SW 1271 (cell line): ENCODE data around the gene TTC28.
"Not testable (repeated sequence)": the region's sequence is repeated elsewhere in the genome, so short reads cannot be mapped to it uniquely, and the experiment has no call there.

Experiments
- DNase-seq, 2 experiments: peaks; one replicate each; lab custom pipeline; 2025; lab: John Stamatoyannopoulos, UW

TTC28 gene

DNA sequence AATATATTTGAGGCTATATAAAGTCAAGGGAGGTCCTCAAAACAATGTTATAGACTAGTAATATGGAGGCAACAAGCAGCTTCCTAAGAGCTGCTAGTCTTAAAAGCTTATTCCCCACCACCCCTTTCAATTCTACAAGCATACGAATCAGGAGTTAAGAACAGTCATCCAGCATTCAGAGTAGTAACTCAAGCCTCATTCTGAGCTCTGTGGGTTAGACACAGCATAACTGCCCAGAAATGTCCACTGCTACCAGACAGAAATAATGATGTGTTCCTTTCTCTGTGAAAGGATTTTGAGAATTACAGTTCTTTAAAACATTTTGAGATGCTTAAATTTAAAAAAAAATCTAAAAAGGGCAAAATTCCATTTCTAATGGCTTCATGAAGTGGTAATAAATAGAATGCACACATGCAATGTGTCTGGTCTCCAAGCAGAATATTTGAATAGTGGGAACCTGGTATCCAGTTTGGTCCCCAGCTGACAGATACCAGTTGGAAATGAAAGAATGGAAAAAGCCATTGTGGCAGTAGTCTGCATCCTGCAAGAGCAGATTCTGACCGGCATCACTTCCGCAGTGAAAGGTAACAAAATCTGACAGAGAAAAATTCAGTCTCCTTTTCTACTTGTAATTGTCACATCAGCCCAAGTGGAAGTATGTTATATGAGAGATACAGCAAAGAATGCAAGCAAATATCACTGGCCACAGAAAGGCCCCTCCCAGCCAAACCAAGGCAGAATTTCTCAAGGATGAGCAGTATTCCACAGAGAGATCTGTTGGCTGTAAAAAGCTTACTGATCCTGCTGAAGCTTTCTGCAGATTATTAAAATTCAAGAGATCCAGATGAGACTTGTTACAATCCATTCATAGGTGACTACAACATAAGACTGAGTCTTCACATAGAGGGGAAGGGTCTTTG, 449.8 kb downstream of the TTC28 start:
- DNase-seq = no peak

DNA sequence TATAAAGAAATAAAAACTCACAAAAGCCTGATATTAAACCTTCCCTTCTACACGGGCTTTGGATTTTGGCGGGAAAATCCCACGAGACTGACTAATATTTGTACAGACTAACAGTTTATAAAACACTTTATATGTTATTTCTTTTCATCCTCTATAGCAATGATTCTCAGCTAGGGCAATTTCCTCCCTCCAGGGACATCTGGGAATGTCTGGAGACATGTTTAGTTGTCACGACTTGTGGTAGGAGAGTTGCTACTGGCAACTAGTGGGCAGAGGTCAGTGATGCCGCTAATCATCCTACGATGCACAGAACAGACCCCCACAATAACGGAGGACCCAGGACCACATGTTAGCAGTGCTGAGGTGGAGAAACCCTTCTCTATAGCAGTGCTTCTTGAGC, 455.8 kb downstream of the TTC28 start:
- no peak for DNase-seq

DNA sequence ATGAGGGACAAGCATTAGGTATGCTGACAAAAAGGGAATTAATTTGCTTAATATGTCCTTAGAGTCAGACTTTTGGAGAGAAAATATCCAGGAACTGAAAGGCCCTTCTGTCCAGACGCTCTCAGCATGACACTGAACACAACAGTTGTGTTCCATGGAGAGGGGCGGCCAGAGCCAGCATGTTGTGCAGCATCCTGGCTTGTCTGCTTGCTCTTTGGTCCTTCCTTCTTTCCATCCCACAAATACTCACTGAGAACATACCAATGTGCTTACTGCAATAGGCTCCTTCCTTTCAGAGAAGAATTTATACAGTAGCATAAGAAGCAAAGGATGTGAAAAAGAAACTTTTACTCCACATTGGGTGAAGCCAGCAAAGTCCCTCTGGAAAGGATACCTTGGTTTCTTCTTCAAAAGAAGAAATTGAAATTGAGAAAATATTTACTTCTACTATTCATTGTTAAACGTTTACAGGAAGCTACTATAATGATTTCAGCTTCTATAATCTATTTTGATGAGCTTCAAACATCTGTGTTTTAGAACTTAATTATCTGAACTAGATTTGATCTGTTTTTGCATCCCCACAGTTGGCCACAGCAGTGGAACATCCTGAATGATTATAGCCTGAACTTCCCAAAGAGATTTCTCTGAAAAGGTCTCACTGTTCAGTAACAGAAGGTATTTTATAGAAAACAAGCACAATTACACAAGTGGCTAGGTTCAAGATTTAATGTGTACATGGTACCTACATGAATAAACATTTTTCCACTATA, 456.5 kb downstream of the TTC28 start:
- DNase-seq = no peak

DNA sequence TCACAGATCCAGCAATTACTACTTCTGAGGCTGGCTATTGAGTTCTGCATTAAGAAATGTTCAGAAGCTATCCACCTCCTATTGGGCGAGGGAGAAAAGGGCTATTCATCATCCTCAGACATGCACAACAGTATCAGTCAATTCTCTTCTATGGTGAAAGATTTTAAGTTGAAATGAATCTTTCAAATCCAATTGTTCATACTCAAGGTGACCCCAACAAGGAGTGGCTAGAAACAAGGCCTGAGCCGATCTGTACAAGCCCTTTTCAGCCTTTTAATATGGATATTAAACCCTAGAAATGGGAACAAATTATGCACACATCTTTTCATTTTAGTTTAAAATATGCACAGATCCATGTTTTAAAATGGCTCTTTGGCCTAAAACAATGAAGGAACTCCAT, 457.1 kb downstream of the TTC28 start:
- DNase-seq = no peak

DNA sequence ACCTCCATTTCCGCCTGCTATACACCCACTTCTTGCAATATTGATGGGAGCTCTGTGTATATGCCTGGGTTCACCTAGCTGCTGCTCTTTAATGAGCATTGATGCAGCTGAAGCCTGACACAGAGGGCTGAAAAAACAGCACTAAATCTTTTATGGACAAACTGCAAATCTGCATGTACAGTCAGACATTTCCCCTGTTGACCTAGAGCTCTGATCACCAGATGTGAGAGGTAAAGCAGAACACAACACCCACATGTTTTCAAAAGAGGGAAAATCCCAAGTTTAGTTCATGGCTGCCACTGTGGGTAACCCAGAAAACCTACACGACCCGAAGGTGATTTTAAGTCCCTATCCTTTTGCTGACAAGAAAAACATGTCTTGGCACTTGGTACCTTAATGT, 457.6 kb downstream of the TTC28 start:
- no peak for DNase-seq

DNA sequence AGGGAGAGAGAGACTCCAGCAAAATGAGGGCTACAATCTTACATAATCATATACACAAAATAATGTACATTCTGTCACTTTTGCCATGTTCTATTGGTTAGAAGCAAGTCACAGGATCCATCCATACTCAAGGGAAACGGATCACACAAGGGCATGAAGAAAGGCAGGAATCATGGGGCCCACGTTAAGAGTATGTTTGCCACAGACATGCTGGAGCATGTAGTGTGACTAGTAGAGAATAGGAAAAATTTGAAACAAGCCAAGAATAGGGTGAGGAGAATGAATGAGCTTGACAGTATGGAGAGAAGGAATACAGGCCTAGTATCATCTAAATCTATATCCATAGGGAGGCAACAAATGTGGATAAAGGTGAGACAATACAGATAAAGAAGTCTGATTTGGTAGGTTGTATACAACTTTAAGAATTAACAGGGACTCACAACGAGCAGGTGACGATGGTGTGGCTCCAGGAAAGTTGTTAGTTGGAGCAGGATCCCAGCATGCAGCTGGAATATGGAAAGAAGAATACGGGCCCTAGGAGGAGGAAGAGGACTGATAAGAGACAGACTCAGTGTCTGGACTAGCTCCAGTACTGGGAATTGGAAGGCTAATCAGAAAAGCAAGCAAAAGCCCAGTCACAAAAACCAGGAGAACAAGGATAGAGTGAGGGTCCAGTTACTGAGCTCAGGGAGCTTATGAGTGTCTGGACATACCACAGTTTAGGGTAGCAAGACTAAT, 458.8 kb downstream of the TTC28 start:
- DNase-seq = no peak

DNA sequence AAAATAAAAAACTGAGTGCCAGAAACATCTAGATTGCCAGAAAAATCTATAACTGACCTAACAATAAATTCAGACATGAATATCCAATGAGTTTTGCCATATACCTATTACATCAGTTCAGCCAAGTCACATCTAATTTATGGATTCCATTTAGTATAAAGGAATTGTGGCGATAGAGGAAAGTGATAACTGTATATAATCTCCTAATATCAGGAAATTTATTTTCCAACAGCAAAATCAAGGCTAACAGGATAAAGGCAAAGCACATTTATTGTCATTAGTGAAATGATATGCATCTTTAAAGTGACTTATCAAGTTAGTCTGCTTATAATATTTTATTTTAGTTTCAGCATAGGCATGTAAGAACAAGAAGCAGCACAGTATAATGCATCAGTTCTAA, 462.4 kb downstream of the TTC28 start:
- DNase-seq = no peak

DNA sequence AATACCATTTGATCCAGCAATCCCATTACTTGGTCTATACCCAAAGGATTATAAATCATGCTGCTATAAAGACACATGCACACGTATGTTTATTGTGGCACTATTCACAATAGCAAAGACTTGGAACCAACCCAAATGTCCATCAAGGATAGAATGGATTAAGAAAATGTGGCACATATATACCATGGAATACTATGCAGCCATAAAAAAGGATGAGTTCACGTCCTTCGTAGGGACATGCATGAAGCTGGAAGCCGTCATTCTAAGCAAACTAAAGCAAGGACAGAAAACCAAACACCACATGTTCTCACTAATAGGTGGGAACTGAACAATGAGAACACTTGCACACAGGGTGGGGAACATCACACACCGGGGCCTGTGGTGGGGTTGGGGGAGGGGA, 464.9 kb downstream of the TTC28 start:
- DNase-seq = not testable (repeated sequence)

DNA sequence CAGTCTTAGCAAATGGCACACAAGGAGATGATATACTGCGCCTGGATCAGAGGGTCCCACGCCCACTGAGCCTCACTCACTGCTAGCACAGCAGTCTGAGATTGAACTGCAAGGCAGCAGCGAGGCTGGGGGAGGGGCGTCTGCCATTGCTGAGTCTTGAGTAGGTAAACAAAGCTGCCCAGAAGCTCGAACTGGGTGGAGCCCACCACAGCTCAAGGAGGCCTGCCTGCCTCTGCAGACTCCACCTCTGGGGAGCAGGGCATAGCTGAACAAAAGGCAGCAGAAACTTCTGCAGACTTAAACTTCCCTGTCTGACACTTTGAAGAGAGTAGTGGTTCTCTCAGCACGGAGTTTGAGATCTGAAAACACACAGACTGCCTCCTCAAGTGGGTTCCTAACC, 470.2 kb downstream of the TTC28 start:
- DNase-seq = not testable (repeated sequence)

DNA sequence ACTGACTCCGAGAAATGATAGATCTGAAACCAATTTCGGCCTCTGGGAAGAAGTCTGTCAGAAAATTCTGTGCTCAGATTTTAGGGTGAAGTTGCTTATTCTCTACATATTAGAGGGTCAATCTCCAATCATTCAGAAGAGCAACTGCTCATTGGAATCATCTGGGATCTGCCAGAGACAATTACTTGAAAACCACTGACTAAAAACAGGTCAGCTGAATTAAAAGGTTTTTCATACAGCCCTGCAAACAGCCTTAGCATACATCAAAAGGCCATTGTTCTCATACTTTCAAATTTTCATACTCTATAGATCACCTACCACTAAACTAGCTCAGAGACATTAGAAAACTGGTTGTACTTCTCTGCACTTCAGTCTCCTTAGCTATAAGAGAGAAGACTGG, 470.9 kb downstream of the TTC28 start:
- DNase-seq = no peak

DNA sequence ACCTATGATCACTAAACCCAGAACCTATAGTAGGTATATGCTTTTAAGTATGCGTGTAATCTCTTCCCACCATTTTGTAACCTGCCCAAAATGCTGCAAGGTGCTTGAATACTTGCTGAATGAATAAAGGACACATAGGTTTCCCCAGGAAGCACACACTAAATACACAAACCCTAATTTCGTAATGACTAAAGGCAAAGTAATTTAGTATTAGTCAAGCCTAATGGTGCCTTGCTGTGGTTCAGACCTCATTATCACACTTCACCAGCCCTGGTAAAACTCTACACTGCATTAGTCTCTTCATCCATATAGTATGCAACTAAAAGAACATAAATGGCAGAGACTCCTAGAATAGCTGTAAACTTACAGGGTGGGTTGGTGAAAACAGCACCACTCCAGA, 471.6 kb downstream of the TTC28 start:
- DNase-seq = no peak

DNA sequence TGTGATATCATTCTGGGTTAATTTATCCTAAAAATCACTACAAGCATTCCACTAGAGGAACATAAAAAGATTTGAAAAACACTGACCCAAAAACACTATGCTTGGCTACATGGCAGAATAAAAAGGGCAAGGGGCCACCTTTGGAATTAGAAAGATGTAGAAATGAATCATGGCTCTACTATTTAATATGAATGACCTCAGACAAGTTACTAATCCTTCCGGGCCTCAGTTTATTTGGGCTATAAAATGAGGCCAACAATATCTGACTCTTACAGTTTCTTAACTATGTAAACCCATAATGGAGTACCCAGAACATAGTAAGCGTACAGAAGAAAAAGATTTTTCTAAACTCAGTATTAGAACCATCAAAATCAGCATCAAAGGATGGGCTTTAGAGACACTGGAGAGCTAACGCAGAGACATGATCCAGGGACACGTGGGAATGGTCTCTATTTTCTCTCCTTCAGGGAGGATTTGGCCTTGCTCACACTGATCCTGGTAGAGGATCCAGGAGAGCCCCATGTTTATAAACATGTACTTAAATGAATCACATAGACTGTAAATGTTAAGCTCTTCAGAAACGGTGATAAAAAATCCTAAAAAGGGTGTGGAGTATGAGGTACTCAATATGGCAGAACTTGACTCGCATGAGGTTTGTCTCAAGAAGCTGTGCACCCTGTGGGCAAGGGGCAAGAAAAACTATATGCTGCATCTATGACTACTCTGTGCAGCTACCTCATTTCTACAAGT, 472.2 kb downstream of the TTC28 start:
- no peak for DNase-seq

DNA sequence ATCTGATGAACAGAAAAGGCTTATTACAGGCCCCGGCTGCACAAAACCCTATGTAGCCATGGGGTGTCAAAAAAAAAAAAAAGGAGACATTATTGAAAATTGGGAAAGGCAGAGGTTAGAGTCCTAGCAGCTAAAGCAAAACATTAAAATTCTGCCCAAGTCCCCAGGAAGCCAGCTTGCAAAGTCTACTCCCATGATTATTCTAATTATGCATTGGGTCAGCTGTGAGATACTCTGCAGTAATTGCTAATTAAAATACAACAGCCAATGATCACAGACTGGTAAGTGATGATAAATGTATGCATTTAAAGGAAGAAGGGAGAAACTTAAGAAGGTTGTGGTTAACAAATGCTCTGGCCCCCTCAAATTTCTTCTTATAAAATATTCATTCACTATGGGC, 473.7 kb downstream of the TTC28 start:
- DNase-seq = no peak

DNA sequence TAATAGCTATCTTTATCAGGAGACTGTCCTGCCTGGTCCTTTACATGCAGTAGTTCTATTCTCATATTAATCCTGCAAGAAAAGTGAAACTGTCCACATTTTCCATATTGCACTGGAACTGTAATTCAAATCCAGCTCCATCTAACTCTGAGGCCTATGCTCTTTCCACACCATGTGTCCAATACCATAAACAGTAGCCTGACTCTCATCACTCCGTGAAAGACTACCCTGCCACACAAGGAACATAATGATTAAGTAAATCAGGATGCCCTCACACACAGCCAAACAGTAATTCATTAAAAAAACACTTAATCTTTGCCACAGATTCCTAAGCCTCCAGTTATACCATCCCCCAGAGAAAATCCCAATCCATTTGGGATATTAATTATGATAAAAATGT, 475.3 kb downstream of the TTC28 start:
- no peak for DNase-seq

DNA sequence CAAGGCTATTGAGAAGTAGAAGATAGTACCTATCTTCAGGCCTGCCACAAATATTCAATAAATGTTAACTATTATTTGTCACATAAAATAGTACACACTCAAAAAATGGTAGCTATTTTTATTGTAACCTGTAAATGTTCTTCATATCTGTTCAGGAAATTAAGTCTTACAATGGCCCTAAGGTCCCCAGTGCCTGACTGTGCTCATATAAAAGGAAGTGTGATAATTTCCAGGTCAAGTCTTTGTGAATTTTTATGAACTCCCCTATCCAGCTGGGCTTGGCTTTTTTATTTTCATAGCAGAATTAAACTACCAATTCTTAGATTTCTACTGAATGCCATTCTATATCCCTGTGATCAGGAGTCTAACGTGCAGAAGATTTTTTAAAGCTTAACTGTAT, 476.4 kb downstream of the TTC28 start:
- no peak for DNase-seq

DNA sequence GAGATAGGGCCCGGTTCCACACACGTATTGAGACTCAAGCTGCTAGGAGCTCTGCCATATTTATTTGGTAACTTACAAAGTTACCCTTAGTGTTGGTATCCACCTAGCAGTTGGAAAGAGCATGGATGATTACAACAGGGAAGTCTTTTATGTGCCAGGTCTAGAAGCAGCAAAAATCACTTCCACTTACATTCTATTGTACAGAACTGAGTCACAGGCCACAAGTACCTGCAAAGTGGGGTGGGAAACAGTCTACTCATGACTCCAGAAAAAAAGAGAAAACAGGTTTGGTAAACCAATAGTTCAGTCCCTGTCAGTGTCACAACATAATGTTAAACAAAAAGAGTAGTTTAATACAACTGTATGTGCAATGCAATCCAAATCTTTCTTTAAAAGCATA, 480.9 kb downstream of the TTC28 start:
- no peak for DNase-seq

DNA sequence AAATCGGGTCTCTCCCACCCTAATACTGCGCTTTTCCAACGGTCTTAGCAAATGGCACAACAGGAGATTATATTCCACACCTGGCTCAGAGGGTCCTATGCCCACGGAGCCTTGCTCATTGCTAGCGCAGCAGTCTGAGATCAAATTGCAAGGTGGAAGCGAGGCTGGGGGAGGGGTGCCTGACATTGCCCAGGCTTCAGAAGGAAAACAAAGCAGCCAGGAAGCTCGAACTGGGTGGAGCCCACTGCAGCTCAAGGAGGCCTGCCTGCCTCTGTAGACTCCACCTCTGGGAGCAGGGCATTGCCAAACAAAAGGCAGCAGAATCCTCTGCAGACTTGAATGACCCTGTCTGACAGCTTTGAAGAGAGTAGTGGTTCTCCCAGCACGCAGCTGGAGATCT, 488.1 kb downstream of the TTC28 start:
- DNase-seq = not testable (repeated sequence)

DNA sequence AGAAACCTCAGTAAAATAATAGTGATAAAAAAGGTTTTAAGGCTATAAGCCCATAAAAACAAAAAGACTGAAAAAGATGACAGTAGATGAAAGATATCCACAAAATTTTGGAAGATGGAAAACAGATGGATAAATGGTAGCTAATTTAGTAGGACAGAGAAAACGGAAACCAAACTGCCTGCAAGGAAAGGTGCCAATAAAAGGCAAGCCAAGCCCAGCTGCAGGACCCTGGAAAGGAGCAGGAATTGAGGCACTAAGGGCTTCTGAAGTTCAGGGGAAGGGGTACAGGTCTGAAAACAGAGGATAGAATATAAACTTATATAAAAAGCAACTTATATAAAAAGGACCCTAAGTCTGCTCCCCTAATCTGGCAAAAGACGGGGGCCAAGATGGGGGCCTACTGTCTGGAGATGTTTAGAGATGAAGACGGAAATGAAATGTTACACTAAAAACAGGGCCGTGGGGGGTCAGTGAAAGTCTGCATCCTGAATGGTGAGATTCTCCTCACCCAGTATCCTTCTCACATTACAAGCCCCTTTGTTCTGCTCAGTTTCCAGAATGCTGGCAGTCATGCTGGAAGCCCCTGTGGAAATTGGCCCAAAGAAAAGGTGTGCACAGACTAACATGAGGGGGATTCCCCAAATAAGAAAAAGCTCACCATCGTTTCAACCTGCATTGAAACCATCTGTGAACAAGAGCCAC, 491.3 kb downstream of the TTC28 start:
- DNase-seq = no peak

DNA sequence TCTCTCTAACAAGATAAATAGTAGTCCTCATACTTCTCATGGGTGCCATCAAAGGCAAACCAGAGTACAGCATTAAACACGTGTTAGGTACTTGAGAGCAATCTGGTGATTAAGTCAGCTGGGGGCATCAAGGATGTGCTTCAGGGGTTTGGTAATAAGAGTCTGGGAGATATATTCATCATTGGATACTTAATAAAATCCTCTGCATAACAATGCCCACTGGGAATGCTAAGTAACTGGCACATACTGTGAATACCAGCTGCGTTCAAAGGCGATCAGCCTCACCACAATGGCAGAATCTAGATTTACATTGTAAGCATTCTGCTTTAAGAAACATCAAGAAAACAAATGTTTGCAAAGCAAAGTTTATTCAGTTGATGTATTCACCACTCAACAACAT, 492.0 kb downstream of the TTC28 start:
- DNase-seq = no peak

DNA sequence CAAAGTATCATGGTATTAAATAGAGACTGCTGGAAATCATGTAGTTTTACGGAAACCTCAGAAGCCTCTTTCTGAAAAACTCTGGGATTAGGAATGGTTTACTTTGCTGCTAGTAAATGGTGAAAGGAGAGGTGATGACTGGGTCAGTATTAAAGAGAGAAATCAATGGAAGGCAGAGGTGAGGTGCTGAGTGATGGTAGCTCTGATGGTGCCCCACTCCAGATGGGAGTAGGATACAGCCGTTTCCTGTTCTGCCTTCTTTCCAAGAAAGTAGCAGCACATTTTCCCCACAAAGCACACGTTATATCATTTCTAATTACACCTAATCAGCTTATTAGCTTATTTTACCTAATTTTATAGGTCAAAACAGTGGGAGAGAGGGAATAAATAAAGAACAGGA, 493.0 kb downstream of the TTC28 start:
- DNase-seq = no peak

DNA sequence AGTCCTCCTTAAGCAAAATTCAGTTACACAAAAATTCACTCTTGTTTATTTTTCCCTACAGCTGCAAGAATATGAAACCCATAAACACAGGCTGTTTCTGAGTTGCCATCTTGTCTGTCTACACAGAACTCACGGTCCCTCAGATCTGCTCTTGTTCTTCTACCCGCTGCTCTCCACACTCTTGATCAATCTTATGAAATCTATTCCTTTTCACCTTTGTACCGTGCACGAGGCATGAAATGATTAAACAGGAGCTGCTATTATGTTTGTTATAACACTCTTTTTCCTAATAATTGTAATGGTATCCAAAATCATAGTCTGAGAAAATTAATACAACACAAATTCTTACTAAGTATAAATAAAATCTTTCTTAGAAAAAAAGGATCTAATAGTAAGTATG, 494.5 kb downstream of the TTC28 start:
- DNase-seq = no peak
